ENCODE results near the gene KCNQ4.

GRCh38 chr1:40808909-40809308 is 25.3 kb downstream of the KCNQ4 start:
- no peak for TF ChIP-seq ZNF570 (CRISPR knock-in tag; IDR thresholded peaks at IDR 0.05; ENCODE audit: borderline replicate concordance)
- TF ChIP-seq KLF13 (CRISPR knock-in tag; IDR thresholded peaks at IDR 0.05): no peak
- no peak for TF ChIP-seq HNRNPLL (IDR thresholded peaks at IDR 0.05; ENCODE audit: low read depth, low read length, poor library complexity, severe bottlenecking)
- no peak for TF ChIP-seq RFX3 (CRISPR knock-in tag; IDR thresholded peaks at IDR 0.05)
- no peak for TF ChIP-seq CEBPB (IDR thresholded peaks at IDR 0.05; ENCODE audit: borderline replicate concordance, low read depth, low read length)
- TF ChIP-seq TBL1XR1 (IDR thresholded peaks at IDR 0.05; ENCODE audit: borderline replicate concordance, low read length, partially characterized antibody): no peak

All from HepG2 (cell line).